Transverse colon (tissue), 4 donors: Measurements from ENCODE around the gene SPIRE1. TPM values are rescaled to one million over a fixed set of nuclear protein-coding genes. Genes with fewer than 3 reads are reported as not detected.

Source experiments
- DNase-seq: peaks from one replicate; pipeline ENCODE4 v3.0.0-alpha.2; 2019
- H3K27ac ChIP-seq, 4 donors: fragments of 200-600 bp; sonication (generic); 2 replicates each; pipeline ENCODE4 v1.5.1; 2016 to 2018; ENCODE audit warnings: inconsistent platforms in 4 of 4
- H3K27me3 ChIP-seq: fragments of 200-600 bp; sonication (generic); 2 replicates; pipeline ENCODE4 v1.5.1; 2017; ENCODE audit warnings: inconsistent platforms
- H3K36me3 ChIP-seq, 4 donors: fragments of 200-600 bp; sonication (generic); 2 replicates each; pipeline ENCODE4 v1.5.1; 2017 to 2019; ENCODE audit warnings: inconsistent platforms in 4 of 4
- H3K4me1 ChIP-seq, 4 donors: fragments of 200-600 bp; sonication (generic); 2 replicates each; pipeline ENCODE4 v1.5.1; 2017 to 2020; ENCODE audit warnings: inconsistent platforms in 4 of 4
- H3K4me3 ChIP-seq, 4 donors: fragments of 200-600 bp; sonication (generic); 1 replicate in 1 of 4; 2 replicates in 3 of 4; pipeline versions ENCODE4 v1.5.1 to v1.6.1; 2017 to 2019; ENCODE audit warnings: inconsistent platforms in 4 of 4
- H3K9me3 ChIP-seq, 2 donors: fragments of 200-600 bp; sonication (generic); 2 replicates each; pipeline ENCODE4 v1.5.1; 2017 to 2019; ENCODE audit warnings: inconsistent platforms in 2 of 2
- CTCF ChIP-seq, 5 experiments: fragments of 200-600 bp in 3 of 5; fragments of 450-650 bp in 2 of 5; sonication (generic) in 3 of 5; IDR thresholded peaks; 1 replicate in 2 of 5; 2 replicates in 3 of 5; pipeline ENCODE4 v1.5.1; 2016 to 2017; ENCODE audit warnings: antibody characterized with exemption in 5 of 5, inconsistent platforms in 3 of 5, mild to moderate bottlenecking in 2 of 5, moderate library complexity in 1 of 5
- EP300 ChIP-seq: sonication (generic); formaldehyde crosslinking; IDR thresholded peaks from one replicate; pipeline ENCODE4 v1.6.1; 2017; ENCODE audit warnings: antibody characterized with exemption, low read depth
- POLR2A ChIP-seq: fragments of 450-650 bp; IDR thresholded peaks from one replicate; pipeline ENCODE4 v1.6.1; 2016; ENCODE audit warnings: antibody characterized with exemption, mild to moderate bottlenecking, moderate library complexity
- POLR2AphosphoS5 ChIP-seq, 3 donors: sonication (generic); formaldehyde crosslinking; IDR thresholded peaks; one replicate each; pipeline ENCODE4 v1.6.1; 2016; ENCODE audit warnings: antibody characterized with exemption in 3 of 3
- WGBS, 2 donors: methylation state at CpG; one replicate each; pipeline ENCODE4 v1.1.5; 2018; ENCODE audit warnings: low coverage in 1 of 2; 5-methylcytosine and 5-hydroxymethylcytosine counted together
- in situ Hi-C, 4 donors: fragments of 200-750 bp; cut with MboI; loops; one replicate each; pipeline versions ENCODE4 v1.15.0 to v1.15.1; 2017; ENCODE audit warnings: low sequenced_read_pairs in 3 of 4, low pct_ligation_motif_present in 1 of 4, low pct_unique_long_range_greater_than_20kb in 1 of 4
- intact Hi-C: fragments of 100-400 bp; cut with DNase I; formaldehyde crosslinking; loops from one replicate; pipeline ENCODE4 v1.15.1; 2023; ENCODE audit warnings: low total_unique reads
- total RNA-seq, 4 donors: library from RNA; depleted of rRNA; stranded (reverse); fragments of >200 nt; gene quantifications; one replicate each; pipeline ENCODE4 v1.1.0, GENCODE V29; 2016

The SPIRE1 gene
- total RNA-seq, 4 donors from 2014 or later: 6.0 to 7.8 (median 6.8) TPM

GRCh38 chr18:12701161-12701560, 43.3 kb upstream of the SPIRE1 start:
- H3K36me3 ChIP-seq: peaks cover 0 to 8% (median 0%) of the 10 kb centered on the region in 4 donors
- intact Hi-C loops: no loop called here
- peak overlapping the region in 2 of 4 donors; percentile 87 to 97 for H3K4me3 ChIP-seq
- H3K9me3 ChIP-seq: no peaks in the 10 kb centered on the region
- WGBS, 2 donors: 72 to 75% methylated on average over 3 of the region's 3 CpGs
- peaks cover 7 to 33% (median 23%) of the 10 kb centered on the region in 4 donors for H3K4me1 ChIP-seq
- TF ChIP-seq CTCF (IDR thresholded peaks at IDR 0.05): no peak
- TF ChIP-seq POLR2A: no peak
- in situ Hi-C loops: no loop called here
- peak overlapping the region in 1 of 4 donors; percentile 98 for H3K27ac ChIP-seq
- DNase-seq: no peak
- no peaks in the 10 kb centered on the region for H3K27me3 ChIP-seq

- no peaks in the 10 kb centered on the region for H3K27me3 ChIP-seq
- TF ChIP-seq POLR2AphosphoS5 (IDR thresholded peaks at IDR 0.05) (no peak), POLR2A (no peak), CTCF (IDR thresholded peaks at IDR 0.05) (no peak), EP300 (no peak)
- no peak overlapping the region for H3K27ac ChIP-seq
- H3K4me3 ChIP-seq: no peak overlapping the region
- peaks cover 0 to 8% (median 0%) of the 10 kb centered on the region in 4 donors for H3K36me3 ChIP-seq
- WGBS, 2 donors: 79 to 89% methylated on average over 2 of the region's 2 CpGs
- H3K4me1 ChIP-seq: peaks cover 7 to 28% (median 22%) of the 10 kb centered on the region in 4 donors
- DNase-seq: no peak
- intact Hi-C loops: no loop called here
- in situ Hi-C loops: no loop called here
- H3K9me3 ChIP-seq: no peaks in the 10 kb centered on the region
These were observed 41.8 kb upstream of the SPIRE1 start for GRCh38 chr18:12699747-12700146.

GRCh38 chr18:12694032-12694431, 36.1 kb upstream of the SPIRE1 start:
- TF ChIP-seq POLR2AphosphoS5 (IDR thresholded peaks at IDR 0.05): no peak
- peaks cover 0 to 4% (median 0%) of the 10 kb centered on the region in 4 donors for H3K4me1 ChIP-seq
- no peaks in the 10 kb centered on the region for H3K27me3 ChIP-seq
- H3K27ac ChIP-seq: peak overlapping the region in 3 of 4 donors; percentile 14 to 25 (median 21)
- intact Hi-C loops: no loop called here
- H3K36me3 ChIP-seq: peaks cover 0 to 7% (median 0%) of the 10 kb centered on the region in 4 donors
- WGBS, 2 donors: 33 to 59% methylated on average over 2 of the region's 2 CpGs
- no peak overlapping the region for H3K4me3 ChIP-seq
- no peaks in the 10 kb centered on the region for H3K9me3 ChIP-seq
- in situ Hi-C loops: no loop called here
- no peak for DNase-seq

DNA sequence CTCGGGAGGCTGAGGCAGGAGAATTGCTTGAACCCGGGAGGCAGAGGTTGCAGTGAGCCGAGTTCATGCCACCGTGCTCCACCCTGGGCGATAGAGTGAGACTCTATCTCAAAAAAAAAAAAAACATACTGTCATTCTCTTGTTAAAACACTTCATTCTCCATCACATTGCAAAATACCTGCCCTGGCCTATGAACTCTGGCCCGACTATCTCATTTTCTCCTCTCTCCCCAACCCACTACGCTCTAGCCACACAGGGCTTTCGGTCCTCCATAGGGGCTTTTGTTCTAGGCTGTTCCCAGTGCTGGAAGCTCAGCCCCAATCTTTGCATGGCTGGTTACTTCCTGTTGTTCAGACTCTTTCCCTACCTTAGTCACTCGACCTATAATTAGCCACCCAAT, 34.3 kb upstream of the SPIRE1 start:
- DNase-seq: no peak
- H3K27me3 ChIP-seq: no peaks in the 10 kb centered on the region
- H3K9me3 ChIP-seq: no peaks in the 10 kb centered on the region
- H3K36me3 ChIP-seq: no peaks in the 10 kb centered on the region
- H3K27ac ChIP-seq: no peak overlapping the region
- no peak for TF ChIP-seq EP300
- no peak for TF ChIP-seq POLR2AphosphoS5 (IDR thresholded peaks at IDR 0.05)
- TF ChIP-seq CTCF (IDR thresholded peaks at IDR 0.05): no peak
- no peak for TF ChIP-seq POLR2A
- peaks cover 0 to 4% (median 0%) of the 10 kb centered on the region in 4 donors for H3K4me1 ChIP-seq
- WGBS, 2 donors: 90 to 91% methylated on average over 4 to 9 of the region's 9 CpGs
- no peak overlapping the region for H3K4me3 ChIP-seq
- intact Hi-C loops (no loop called here), in situ Hi-C loops (no loop called here)

- Histone ChIP-seq H3K9me3 (no peaks in the 10 kb centered on the region), H3K27me3 (no peaks in the 10 kb centered on the region), H3K4me1 (peaks cover 0 to 2% (median 0%) of the 10 kb centered on the region in 4 donors), H3K4me3 (no peak overlapping the region), H3K36me3 (peaks cover 0 to 14% (median 2%) of the 10 kb centered on the region in 4 donors), H3K27ac (no peak overlapping the region)
- intact Hi-C loops (no loop called here), in situ Hi-C loops (no loop called here)
- no peak for DNase-seq
- TF ChIP-seq CTCF (IDR thresholded peaks at IDR 0.05) (no peak), EP300 (no peak), POLR2AphosphoS5 (IDR thresholded peaks at IDR 0.05) (no peak)
- 70 to 76% methylated on average over 4 of the region's 4 CpGs for WGBS, 2 donors
These were observed 31.4 kb upstream of the SPIRE1 start for GRCh38 chr18:12689256-12689850.
